ENCODE measurements around the gene DOCK8.

DNA sequence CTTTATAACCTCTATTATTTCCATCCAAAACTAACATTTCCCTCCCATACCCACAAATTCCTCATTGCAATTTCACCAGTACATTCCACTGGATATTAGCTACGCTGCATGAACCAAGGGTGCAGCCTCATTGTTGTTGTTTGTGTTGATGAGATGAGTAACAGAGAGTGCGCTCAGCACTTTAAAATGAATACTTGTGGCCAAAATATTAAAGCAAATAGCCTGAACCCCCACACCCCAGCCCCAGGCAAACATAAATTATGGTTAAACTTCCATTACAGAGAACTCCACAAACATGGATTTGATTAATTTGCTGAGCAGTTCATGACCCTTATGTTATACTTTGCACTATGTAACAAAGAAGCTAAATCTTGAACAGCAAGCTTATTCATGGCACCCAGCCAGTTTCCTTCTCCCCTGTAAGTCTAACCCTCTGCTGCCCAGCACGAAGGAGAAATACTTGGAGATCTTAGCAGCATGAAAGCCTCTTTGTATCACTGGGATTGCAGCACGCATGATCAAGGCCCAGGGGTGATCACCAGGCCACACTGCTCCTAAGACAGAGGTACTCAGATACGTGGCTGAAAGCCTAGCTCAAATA, 205.0 kb downstream of the DOCK8 start:
- TF ChIP-seq, protein P1, sequence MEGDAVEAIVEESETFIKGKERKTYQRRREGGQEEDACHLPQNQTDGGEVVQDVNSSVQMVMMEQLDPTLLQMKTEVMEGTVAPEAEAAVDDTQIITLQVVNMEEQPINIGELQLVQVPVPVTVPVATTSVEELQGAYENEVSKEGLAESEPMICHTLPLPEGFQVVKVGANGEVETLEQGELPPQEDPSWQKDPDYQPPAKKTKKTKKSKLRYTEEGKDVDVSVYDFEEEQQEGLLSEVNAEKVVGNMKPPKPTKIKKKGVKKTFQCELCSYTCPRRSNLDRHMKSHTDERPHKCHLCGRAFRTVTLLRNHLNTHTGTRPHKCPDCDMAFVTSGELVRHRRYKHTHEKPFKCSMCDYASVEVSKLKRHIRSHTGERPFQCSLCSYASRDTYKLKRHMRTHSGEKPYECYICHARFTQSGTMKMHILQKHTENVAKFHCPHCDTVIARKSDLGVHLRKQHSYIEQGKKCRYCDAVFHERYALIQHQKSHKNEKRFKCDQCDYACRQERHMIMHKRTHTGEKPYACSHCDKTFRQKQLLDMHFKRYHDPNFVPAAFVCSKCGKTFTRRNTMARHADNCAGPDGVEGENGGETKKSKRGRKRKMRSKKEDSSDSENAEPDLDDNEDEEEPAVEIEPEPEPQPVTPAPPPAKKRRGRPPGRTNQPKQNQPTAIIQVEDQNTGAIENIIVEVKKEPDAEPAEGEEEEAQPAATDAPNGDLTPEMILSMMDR (IDR thresholded peaks at IDR 0.05 in 2 of 3, conservative IDR thresholded peaks at IDR 0.05 in 1 of 3; ENCODE audit: borderline replicate concordance in 1 of 3, insufficient read depth in 1 of 3, low read depth in 2 of 3, low read length in 2 of 3) = no peak
- TF ChIP-seq POLR2A (IDR thresholded peaks at IDR 0.05; ENCODE audit: borderline replicate concordance, extremely low read depth, insufficient read depth, insufficient read length) = no peak

Data from HCT116 (cell line).